ENCODE measurements around the gene ZNF618. TPM values are rescaled to one million over a fixed set of nuclear protein-coding genes. Genes with fewer than 3 reads are reported as not detected.

Gene ZNF618
- polyA plus RNA-seq, 4 donors = 38.6 to 49.7 (median 41.8) TPM

DNA sequence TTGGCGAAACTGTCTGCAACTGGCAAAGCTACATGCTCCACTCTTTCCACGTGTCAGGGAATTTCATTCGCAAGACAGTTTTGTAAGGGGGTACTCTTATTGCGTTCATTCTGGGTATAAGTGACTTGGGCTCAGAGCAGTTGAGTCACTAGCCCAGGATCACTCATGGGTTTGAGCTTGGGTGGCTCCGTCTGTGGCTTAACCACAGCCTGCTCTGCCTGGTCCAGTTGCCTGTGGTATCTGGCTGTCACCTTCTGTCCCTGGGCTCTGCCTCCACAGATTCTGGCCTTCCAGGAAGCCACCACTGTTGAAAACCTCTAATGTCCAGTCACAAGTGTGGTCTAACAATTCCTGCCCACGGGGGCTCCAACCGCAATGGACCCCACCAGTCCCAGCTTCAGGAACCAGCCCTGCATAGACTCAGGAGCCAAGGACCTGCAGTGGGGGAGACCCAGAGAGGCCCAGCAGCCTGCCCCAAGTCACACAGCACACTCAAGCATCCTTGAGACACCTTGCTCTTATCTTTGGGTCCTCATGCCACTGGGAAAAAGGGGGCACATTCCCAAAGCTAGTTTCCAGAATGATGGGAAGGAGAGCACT is 212.6 kb downstream of the ZNF618 start:
- no peak for DNase-seq (ENCODE audit: low read depth in 4 of 4, low spot score in 2 of 4)

DNA sequence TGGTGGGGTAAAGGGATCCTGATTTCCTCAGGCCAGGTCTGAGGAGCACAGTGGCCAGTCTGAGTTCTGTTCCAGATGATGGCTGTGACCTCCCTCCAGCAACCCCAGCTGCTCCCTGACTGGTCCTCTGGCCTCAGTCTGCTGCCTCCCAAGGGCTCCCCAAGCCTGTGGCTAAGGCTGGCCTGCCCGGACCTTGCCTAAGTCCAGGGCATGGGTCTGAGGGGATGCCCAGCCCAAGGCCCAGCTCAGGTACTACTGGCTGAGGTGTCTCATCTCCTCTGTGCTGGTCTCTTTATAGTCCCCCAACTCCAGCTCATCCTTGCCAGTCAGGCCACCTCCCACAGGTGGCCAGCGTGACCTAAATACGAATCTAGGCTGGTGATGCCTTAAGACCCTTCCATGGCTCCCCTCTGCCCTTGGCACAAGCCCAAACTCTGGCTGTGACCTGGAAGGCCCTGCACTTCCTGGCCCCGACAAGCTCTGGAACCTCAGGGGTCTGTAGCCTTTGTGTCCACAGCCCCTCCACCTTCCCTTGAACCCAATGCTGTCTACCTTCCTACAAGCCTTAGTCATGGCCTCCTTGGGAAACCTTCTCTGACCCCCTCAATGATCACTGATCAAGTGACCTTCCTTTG is 213.2 kb downstream of the ZNF618 start:
- DNase-seq (ENCODE audit: low read depth in 4 of 4, low spot score in 2 of 4) = no peak

DNA sequence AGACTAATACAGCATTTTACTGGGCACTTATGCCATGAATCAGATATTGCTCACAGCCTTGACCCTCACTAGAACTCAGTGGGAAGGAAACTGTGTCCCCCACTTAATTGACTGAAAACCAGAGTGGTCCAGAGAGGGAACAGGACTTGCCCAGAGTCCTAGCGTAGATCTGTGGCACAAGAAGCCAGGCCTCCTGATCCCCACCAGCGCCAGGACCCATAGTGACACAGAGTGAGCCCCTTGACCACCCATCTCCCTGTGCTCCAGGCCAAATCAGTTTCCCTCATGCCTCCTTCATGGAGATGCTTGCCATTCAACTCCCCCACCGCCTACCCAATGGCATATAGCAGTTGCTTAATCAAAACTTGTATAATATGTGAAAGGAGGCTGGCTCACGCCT is 214.7 kb downstream of the ZNF618 start:
- no peak for DNase-seq (ENCODE audit: low read depth in 4 of 4, low spot score in 2 of 4)

DNA sequence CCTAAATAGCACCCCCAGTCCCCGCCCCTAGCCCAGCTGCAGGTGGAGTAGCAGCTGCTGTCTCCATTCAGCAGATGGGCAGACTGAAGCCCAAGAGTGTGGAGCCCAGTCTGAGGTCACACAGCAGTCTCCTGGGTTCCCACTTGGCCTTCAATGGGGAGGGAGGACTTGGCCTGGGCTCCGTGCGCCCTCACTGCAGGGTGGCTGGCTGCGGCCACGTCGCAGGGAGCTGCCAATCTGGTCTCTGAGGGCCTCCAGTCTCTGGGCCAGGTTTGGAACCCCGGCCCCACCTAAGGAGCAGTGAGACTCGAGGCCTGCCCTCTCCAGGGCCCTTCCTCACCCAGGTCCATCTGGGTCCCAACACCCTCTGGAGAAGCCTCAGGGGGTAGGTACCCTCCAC is 215.6 kb downstream of the ZNF618 start:
- DNase-seq (ENCODE audit: low read depth in 4 of 4, low spot score in 2 of 4) = no peak

DNA sequence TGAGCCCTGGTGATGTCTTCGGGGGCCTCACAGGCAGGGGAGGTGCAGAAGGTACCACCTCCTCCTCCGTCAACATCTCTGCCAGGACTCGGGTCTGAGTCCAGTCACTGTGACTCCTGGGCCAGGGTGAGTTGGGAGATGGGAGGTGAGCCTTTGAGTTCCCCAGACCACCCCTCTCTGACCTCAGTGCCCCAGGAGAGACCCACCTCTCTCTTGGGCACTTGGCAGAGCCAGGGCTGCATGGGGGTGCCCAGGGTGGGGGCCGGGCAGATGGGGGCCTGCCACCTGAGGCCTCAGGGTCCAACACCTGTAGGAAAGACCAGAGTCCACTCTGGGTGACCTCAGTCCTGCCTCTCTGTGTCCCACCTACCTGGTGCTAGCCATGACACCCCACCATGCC is 216.2 kb downstream of the ZNF618 start:
- DNase-seq (ENCODE audit: low read depth in 4 of 4, low spot score in 2 of 4) = no peak

DNA sequence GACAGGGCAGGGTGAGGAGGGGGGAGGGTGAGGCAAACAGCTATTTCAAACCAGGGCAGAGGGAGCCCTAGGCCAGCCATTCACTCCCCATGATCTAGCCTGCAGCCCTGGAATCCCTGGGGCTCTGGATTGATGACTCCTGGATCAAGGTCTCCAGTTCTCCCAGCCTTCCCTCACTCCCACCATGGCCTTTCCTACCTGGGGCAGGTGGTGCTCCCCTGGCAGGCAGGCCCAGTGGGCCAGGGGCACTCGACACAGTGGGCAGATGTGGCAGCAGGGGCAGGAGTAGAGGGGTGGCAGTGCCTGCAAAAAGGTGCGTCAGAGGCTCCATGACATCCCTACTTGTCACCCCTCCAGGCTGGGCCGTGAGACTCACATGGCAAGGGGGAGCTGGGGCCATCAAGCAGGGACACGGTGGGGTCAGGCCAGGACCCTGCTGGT is 216.9 kb downstream of the ZNF618 start:
- DNase-seq (ENCODE audit: low read depth in 4 of 4, low spot score in 2 of 4) = no peak

DNA sequence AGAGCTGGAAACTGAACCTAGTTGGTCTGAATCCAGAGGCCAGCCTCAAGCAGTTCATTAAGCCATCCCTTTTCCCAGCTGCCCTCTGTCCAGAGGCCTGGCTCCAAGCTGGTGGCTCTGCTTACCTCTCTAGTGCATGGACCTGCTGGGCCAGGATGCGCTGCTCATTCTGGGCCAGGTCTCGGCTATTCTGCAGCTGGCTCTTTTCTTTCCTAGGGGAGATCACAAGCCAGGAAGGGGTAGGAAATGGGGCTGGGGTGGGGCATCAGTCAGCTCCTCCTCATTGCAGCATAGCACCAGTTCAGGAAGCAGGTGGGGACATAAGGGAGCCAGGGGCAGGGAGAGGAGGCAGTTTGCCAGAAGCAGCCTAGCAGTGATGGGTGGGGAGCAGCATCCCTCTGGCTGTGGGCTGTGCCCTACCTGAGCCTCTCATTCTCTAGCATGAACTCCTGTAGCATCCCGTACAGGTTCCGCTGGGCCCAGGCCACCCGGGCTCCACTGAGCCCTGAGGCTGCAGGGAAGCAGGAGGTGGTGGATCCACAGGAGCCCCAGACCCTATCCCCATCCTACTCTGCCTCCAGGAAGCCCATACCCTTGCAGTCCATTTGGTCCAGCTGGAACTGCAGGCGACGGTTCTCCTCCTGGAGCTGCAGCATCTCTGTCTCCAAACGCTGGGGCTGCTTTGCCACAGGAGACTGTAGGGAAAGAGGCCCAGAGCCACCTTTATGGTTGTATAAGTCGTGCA is 217.8 kb downstream of the ZNF618 start:
- no peak for DNase-seq (ENCODE audit: low read depth in 4 of 4, low spot score in 2 of 4)

DNA sequence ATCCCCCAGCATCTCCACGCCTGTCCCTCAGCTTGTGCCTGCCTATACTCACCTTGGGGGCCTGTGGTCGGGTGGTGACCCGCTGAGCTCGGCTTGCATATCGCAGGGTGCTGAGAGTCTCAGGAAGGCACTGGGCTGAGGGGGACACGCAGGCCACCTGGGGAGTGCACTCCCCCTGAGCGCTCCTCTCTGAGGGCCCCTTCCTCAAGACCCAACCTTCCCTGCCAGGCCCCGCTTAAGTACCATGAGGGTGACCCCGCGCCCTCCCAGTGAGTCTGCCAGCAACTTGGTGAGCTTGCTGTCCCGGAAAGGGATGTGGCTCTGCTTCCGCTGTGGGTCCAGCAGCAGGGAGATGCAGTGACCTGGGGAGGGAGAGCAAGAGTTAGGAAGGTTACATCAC is 218.9 kb downstream of the ZNF618 start:
- DNase-seq (ENCODE audit: low read depth in 4 of 4, low spot score in 2 of 4) = no peak

DNA sequence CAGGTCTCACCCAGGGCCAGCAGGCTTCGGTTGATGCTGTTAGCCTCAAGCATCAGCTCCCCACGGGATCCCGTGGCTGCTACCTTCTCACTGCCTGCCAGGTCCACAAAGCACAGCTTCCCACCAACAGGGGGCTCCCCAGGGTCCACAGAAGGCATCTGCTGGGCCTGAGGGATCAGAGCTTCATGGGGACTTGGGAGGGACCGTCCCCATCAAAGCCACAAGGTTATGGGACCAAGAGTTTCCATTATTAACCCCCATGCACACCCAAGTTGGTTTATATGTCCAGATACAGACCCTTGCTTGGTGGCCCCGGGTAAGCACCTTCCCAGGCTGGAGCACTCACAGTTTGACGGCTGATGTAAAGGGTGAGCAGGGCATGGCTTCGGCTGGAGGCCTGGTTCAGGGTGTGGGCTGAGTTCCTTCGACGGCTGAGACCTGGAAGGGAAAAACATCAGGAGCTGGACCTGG is 220.0 kb downstream of the ZNF618 start:
- DNase-seq (ENCODE audit: low read depth in 4 of 4, low spot score in 2 of 4) = no peak

DNA sequence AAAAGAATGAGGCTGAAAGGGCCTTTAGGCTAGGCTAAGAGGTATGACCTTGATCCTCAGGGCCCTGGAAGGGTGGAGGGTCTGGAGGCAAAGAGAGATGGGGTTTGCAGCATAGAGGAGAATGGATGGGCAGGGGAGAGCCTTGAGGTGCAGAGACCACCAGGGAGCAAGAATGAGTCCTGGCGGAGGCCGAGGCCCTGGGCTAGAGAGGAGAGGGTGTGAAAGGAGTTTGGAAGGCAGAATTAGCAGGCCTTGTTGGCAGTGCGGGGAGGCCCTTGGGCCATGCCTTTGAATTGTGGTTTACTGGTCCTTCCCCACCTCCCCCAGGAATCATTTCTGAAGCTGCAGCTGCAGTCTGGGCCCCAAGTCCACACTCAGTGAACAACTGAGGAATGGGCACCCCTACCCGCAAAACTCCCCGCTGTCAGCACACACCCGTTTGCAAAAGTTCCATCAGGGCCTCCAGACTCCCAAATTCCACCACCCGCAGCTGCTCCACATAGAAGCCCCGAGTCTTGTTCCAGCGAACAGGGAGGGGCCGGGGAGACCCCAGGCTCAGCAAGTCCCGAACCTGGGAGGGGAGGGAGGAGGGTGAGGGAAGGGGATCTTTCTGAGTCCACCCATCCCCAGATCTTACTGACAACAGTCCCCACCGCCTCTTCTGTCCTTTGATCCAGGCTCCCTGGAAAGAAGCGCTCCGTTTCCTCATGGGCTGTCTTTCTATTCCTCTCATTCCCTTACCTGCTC is 220.9 kb downstream of the ZNF618 start:
- DNase-seq (ENCODE audit: low read depth in 4 of 4, low spot score in 2 of 4) = no peak

DNA sequence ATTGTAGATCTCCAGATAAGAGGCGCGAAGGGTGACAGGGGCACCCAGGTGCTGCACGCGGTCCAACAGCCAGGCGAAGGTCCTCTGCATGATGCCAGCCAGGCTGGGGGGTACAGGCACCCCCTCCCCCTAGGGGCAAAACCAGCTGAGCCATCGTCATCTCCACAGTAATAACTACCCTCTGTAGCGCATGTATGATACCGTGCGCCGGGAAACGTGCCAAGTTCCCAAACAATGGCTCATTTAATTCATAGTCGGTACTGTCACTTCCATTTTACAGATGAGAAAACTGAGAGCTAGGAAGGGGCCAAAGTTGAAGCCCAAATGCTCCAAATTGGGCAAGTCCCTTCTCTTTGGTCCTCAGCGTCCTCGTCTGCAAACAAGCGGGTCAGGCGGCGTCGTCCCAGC is 221.5 kb downstream of the ZNF618 start:
- DNase-seq (ENCODE audit: low read depth in 4 of 4, low spot score in 2 of 4) = no peak

DNA sequence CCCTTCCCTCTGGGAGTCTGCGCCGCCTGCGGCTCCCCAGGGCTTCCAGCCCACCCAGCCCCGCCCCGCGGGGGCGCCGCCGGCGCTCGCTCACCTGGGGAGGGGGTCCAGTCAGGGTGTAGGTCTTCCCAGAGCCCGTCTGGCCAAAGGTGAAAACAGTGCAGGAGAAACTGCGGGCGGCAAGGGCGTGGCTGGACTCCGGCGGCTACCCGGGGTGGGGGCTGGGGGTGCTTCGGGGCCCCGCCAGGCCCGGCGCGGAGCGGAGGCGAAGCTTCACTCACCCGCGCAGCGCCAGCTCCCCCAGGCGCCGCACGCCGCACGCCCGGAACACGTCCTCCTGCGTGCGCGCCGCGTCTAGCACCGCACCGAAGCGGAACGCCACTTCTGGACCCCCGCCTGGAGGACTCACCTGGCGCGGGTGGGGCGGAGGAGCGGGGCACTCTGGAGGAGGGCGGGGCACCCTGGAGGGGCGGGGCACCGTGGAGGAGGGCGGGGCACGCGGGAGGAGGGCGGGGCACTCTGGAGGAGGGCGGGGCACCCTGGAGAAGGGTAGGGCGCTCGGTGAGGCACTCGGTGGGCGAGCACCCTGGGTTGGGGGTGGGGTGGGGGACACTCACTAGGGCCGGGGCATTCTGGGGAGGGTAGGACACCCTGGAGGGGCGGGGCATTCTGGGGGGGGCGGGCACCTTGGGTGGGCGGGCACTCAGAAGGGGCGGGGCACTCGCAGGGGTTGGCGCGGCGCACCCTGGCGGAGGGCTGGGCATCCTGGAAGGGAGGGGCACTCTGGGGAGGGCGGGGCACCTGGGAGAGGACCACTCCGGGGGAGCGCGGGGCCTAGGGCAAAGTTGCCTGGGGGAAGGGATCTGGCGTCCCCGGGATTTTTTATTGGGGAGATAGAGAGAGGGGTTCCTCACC is 222.2 kb downstream of the ZNF618 start:
- peak in 1 of 4 donors; percentile 55 for DNase-seq (ENCODE audit: low read depth in 4 of 4, low spot score in 2 of 4)

DNA sequence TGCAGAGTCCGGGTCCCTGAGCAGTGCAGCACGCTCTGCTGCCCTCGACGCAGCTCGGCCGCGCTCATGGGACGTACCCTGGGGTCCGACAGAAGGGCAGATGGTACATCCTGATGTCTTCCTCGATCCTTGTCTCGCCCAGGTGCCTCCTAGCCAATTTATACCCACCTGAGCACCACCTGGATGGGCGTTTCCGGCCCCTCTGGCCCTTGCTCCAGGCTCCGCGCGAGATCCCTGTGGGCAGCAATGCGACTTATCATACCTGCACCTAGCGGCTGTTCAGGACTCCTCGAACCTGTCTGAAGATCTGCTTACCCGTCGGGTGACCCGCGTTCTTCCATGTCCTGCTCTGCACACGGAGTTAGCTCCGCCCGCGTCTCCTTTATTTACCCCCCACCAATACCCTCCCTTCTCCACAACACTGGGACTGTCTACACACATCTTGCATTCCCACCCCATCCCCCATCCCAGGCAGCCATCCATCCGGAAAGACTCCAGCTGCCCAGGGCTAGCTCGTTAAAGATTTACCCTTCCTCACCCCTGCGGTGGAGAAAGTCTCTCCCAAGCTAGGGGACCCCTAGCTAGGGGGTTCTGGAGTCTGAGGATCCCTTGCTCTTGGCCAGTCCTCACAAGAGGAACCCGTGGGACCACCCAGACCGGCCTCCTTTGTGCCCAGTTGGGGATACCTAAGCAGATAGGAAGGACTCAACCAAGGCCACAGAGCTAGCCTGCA is 223.0 kb downstream of the ZNF618 start, which contains the start of gene KIF12:
Gene KIF12, minus strand, starts transcription at position 357 of the 733 bp plus-strand sequence. Its CDS starts 16 bp downstream, at position 341.
- peak in 3 of 4 donors; percentile 69 to 92 (median 85) for DNase-seq (ENCODE audit: low read depth in 4 of 4, low spot score in 2 of 4)

DNA sequence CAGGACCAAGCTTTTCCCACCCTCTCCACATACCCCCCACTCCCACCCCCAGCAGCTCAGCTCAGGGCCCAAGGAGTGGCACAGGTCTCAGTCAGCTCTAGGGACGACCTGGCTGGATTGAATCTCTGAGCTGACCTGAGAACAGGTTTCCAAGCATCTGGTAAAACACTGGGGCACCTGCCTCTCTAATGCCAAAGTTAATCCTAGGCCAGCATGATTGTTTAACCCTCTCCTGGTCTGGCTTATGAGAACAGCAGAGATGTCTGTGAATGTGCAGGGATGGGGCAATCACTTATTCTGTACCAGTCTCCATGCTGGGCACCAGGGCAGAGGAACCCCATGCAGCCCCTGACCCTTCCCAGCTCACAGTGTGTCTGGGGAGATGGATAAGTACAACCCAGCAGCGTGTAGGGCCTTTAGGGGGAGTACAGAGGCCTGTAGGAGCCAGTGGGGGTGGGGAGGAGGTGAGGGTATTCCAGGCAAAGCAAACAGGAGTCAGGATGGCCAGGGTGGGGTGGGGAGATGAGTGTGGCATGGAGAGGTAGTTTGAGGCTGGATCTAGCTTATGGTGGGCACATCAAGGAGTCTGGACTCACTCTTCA is 223.7 kb downstream of the ZNF618 start:
- no peak for DNase-seq (ENCODE audit: low read depth in 4 of 4, low spot score in 2 of 4)

DNA sequence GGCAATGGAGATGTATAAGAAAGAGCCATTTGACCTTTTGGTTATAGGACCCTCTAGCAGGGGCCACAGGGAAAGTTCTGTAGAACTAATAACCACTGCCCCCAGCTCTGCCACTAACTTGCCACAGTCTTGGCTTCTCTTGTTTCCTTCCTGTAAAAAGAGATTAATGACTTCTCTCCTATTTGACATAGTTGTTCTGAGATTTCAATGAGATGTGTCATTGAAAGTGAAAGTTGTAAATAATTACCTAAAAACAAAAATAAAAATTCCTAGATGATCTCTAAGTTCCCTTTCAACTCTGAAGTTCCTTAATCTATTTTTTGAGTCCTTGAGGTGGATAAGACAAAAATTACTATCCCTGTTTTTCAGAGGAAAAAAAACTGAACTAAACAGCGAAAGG is 224.4 kb downstream of the ZNF618 start:
- no peak for DNase-seq (ENCODE audit: low read depth in 4 of 4, low spot score in 2 of 4)

DNA sequence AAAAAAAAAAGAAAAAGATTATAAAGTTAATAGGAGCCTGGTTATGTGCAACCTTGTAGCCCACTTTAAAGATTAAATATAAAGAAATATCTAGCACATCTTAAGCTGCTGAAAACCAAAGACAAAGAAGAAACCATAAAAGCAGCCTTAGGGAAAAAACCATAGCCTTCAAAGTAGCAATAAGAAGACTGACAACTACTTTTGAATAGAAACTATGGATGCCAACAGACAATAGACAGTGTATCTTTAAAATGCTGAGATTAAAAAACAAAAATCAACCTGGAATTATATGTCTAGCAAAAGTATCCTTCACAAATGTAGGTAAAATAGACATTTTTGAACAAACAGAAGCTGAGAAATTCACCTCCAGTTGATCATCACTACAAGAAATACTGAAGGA is 226.4 kb downstream of the ZNF618 start:
- DNase-seq (ENCODE audit: low read depth in 4 of 4, low spot score in 2 of 4) = no peak

DNA sequence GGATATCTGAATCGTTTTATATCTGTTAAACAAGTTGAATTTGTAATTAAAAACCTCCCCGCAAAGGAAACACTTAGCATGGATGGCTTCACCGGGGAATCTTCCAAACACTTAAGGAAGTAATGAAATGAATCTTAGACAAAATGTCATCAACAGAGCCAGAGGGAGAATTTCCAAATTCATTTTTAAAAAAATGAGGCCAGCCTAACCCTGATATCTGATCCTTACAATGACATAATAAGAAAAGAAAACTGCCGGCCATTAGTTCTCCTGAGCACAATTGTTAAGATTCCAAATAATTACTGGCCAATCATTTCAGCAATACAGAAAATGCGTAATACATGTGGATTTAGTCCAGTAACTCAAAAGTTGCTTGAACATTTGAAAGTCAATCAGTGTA is 229.1 kb downstream of the ZNF618 start:
- no peak for DNase-seq (ENCODE audit: low read depth in 4 of 4, low spot score in 2 of 4)

Measured in left renal cortex interstitium (tissue), 4 donors.